NT2/D1 (cell line): Measurements from ENCODE around the gene CC2D2A.

Source experiments
- SUZ12 ChIP-seq: IDR thresholded peaks from 2 replicates; pipeline ENCODE4 v1.6.1; 2011; ENCODE audit not compliant: insufficient read length, insufficient read depth; ENCODE audit errors: extremely low read depth
- YY1 ChIP-seq: IDR thresholded peaks from 2 replicates; pipeline ENCODE4 v1.6.1; 2011; ENCODE audit not compliant: insufficient read length, insufficient read depth

DNA sequence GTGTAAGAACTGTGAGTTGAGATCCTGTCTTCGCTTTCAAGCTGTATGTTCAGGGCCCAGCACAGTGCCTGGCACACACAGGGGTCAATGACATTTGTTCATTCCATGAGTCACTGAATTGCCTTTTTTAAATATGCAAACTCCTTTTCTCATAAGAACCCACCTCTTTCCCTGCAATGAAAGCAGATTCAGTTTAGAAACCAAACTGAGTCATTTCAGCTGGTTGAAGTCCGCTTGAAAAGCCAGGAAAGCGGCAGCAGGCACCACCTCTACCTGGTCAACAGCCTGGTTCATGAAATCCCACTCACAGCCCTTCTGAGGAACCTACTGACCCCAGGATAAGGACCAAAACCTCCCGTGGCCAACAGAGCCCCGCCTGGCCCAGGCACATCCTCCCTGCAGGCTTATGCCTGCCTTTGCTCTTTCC is 46.4 kb upstream of the CC2D2A start:
- TF ChIP-seq YY1, result no peak
- TF ChIP-seq SUZ12, result no peak
